ENCODE measurements around the gene FGFBP1.

- TF ChIP-seq CTCF (IDR thresholded peaks at IDR 0.05), result no peak
- no peak for TF ChIP-seq POLR2A (IDR thresholded peaks at IDR 0.05)
These were observed 24.2 kb downstream of the FGFBP1 start for GRCh38 chr4:15914291-15914690.
